Neural progenitor cell (in vitro differentiated cells): ENCODE measurements around the gene XPA. TPM values are rescaled to one million over a fixed set of nuclear protein-coding genes. Genes with fewer than 3 reads are reported as not detected.
A peak's percentile ranks its signal among the peaks of the same experiment; 100 is the strongest.
"Not testable (repeated sequence)": the region's sequence is repeated elsewhere in the genome, so short reads cannot be mapped to it uniquely, and the experiment has no call there.

Experiments used
- DNase-seq: peaks from one replicate; pipeline ENCODE4 v3.0.0-alpha.2; 2016; ENCODE audit warnings: low spot score
- H2AFZ ChIP-seq: fragments of 200-600 bp; sonication (generic); replicated peaks from 2 replicates; pipeline ENCODE4 v1.6.1; 2016; ENCODE audit warnings: antibody characterized with exemption
- H3F3A ChIP-seq: fragments of 200-600 bp; sonication (generic); 2 replicates; pipeline ENCODE4 v1.6.1; 2016; ENCODE audit warnings: antibody characterized with exemption, low read depth
- H3K27ac ChIP-seq: fragments of 200-600 bp; sonication (generic); 2 replicates; pipeline ENCODE4 v1.5.1; 2016; ENCODE audit warnings: mild to moderate bottlenecking
- H3K27me3 ChIP-seq: fragments of 200-600 bp; sonication (generic); 2 replicates; pipeline ENCODE4 v1.6.1; 2016; ENCODE audit warnings: mild to moderate bottlenecking, moderate library complexity
- H3K36me3 ChIP-seq: fragments of 200-600 bp; sonication (generic); 2 replicates; pipeline ENCODE4 v1.5.1; 2016
- H3K4me1 ChIP-seq: fragments of 200-600 bp; sonication (generic); 2 replicates; pipeline ENCODE4 v1.6.1; 2016; ENCODE audit warnings: mixed run types
- H3K4me2 ChIP-seq: fragments of 200-600 bp; sonication (generic); 2 replicates; pipeline ENCODE4 v1.6.1; 2016
- H3K4me3 ChIP-seq: fragments of 200-600 bp; sonication (generic); 2 replicates; pipeline ENCODE4 v1.5.1; 2016
- H3K79me2 ChIP-seq: fragments of 200-600 bp; sonication (generic); 2 replicates; pipeline ENCODE4 v1.6.1; 2016; ENCODE audit warnings: low read depth
- H3K9ac ChIP-seq: fragments of 200-600 bp; sonication (generic); 2 replicates; pipeline ENCODE4 v1.6.1; 2016
- H3K9me3 ChIP-seq: fragments of 200-600 bp; sonication (generic); 2 replicates; pipeline ENCODE4 v1.5.1; 2016; ENCODE audit warnings: low read depth
- H4K20me1 ChIP-seq: fragments of 200-600 bp; sonication (generic); 2 replicates; pipeline ENCODE4 v1.6.1; 2016; ENCODE audit warnings: low read depth
- H3K27ac Mint-ChIP-seq: 3 replicates; pipeline ENCODE4 v1.8.0; 2021; ENCODE audit warnings: mixed read lengths
- H3K27me3 Mint-ChIP-seq: 2 replicates; pipeline ENCODE4 v1.8.0; 2022; ENCODE audit warnings: low read depth, mild to moderate bottlenecking, inconsistent platforms, moderate library complexity, mixed read lengths; ENCODE audit not compliant: insufficient read depth
- H3K36me3 Mint-ChIP-seq: 3 replicates; pipeline ENCODE4 v1.8.0; 2021; ENCODE audit warnings: mixed read lengths
- H3K4me1 Mint-ChIP-seq: 3 replicates; pipeline ENCODE4 v1.8.0; 2021; ENCODE audit warnings: mixed read lengths
- H3K4me3 Mint-ChIP-seq: 3 replicates; pipeline ENCODE4 v1.8.0; 2021; ENCODE audit warnings: mild to moderate bottlenecking, moderate library complexity, mixed read lengths
- H3K9me3 Mint-ChIP-seq: 3 replicates; pipeline ENCODE4 v1.8.0; 2020; ENCODE audit warnings: mixed read lengths
- EZH2 ChIP-seq: fragments of 200-600 bp; sonication (generic); IDR thresholded peaks from 2 replicates; pipeline ENCODE4 v1.6.1; 2017; ENCODE audit warnings: antibody characterized with exemption, mild to moderate bottlenecking, moderate library complexity
- EZH2phosphoT487 ChIP-seq: fragments of 200-600 bp; sonication (generic); IDR thresholded peaks from 2 replicates; pipeline ENCODE4 v1.6.1; 2017; ENCODE audit warnings: antibody characterized with exemption
- total RNA-seq: library from RNA; depleted of rRNA; stranded (reverse); fragments of >200 nt; gene quantifications from 2 replicates; pipeline ENCODE4 v1.2.3, GENCODE V29; 2015; ENCODE audit warnings: low replicate concordance
- TF ChIP-seq, protein P1 (sequence below): fragments of 200-600 bp; sonication (generic); IDR thresholded peaks from 2 replicates; pipeline ENCODE4 v1.5.1; 2017; ENCODE audit warnings: antibody characterized with exemption, mild to moderate bottlenecking

XPA gene
- total RNA-seq, 1 donor from 2014 or later = 9.2 TPM

GRCh38 chr9:97703437-97704344, 6.6 kb upstream of the XPA start:
- H3K4me2 ChIP-seq = no peak overlapping the region
- no peak overlapping the region for H3K27ac Mint-ChIP-seq
- H3K4me3 Mint-ChIP-seq = no peak overlapping the region

GRCh38 chr9:97699824-97700223, 2.7 kb upstream of the XPA start:
- not testable (repeated sequence) for H2AFZ ChIP-seq, H3K36me3 ChIP-seq, H3F3A ChIP-seq, H3K27ac Mint-ChIP-seq, H3K4me1 ChIP-seq, H3K36me3 Mint-ChIP-seq, H3K9ac ChIP-seq, H3K27me3 Mint-ChIP-seq, H3K9me3 Mint-ChIP-seq, H3K27ac ChIP-seq, H3K4me2 ChIP-seq, H3K4me3 Mint-ChIP-seq, H3K9me3 ChIP-seq, H3K4me3 ChIP-seq, DNase-seq
- Histone ChIP-seq H4K20me1 (peaks cover 12% of the 10 kb centered on the region), H3K27me3 (peaks cover 27% of the 10 kb centered on the region), H3K79me2 (peaks cover 15% of the 10 kb centered on the region)
- H3K4me1 Mint-ChIP-seq = peaks cover 34% of the 10 kb centered on the region

More at GRCh38 chr9:97703437-97704344, 6.6 kb upstream of the XPA start:
- no peaks in the 10 kb centered on the region for H3K36me3 ChIP-seq
- no peak overlapping the region for H3K9ac ChIP-seq
- Mint-ChIP-seq H3K36me3 (no peaks in the 10 kb centered on the region), H3K9me3 (no peaks in the 10 kb centered on the region), H3K4me1 (peaks cover 14% of the 10 kb centered on the region), H3K27me3 (no peaks in the 10 kb centered on the region)
- no peak overlapping the region for H2AFZ ChIP-seq
- no peaks in the 10 kb centered on the region for H4K20me1 ChIP-seq
- DNase-seq = no peak
- H3K27ac ChIP-seq = no peak overlapping the region
- H3K4me3 ChIP-seq = no peak overlapping the region
- H3K79me2 ChIP-seq = no peaks in the 10 kb centered on the region
- no peaks in the 10 kb centered on the region for H3K4me1 ChIP-seq
- TF ChIP-seq, protein P1, sequence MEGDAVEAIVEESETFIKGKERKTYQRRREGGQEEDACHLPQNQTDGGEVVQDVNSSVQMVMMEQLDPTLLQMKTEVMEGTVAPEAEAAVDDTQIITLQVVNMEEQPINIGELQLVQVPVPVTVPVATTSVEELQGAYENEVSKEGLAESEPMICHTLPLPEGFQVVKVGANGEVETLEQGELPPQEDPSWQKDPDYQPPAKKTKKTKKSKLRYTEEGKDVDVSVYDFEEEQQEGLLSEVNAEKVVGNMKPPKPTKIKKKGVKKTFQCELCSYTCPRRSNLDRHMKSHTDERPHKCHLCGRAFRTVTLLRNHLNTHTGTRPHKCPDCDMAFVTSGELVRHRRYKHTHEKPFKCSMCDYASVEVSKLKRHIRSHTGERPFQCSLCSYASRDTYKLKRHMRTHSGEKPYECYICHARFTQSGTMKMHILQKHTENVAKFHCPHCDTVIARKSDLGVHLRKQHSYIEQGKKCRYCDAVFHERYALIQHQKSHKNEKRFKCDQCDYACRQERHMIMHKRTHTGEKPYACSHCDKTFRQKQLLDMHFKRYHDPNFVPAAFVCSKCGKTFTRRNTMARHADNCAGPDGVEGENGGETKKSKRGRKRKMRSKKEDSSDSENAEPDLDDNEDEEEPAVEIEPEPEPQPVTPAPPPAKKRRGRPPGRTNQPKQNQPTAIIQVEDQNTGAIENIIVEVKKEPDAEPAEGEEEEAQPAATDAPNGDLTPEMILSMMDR = no peak
- H3K9me3 ChIP-seq = no peaks in the 10 kb centered on the region
- no peaks in the 10 kb centered on the region for H3F3A ChIP-seq
- peaks cover 39% of the 10 kb centered on the region for H3K27me3 ChIP-seq

GRCh38 chr9:97699281-97699680, 2.1 kb upstream of the XPA start:
- H3K4me3 Mint-ChIP-seq, H3K4me2 ChIP-seq, H3K9me3 Mint-ChIP-seq, H3K9ac ChIP-seq, H3K36me3 ChIP-seq, DNase-seq, H3K9me3 ChIP-seq, H3K36me3 Mint-ChIP-seq, H2AFZ ChIP-seq, H3K27me3 Mint-ChIP-seq, H3K27ac Mint-ChIP-seq, H3K27ac ChIP-seq, H3K4me1 ChIP-seq, H3K4me3 ChIP-seq, H3F3A ChIP-seq: not testable (repeated sequence)
- Histone ChIP-seq H4K20me1 (peaks cover 14% of the 10 kb centered on the region), H3K79me2 (peaks cover 21% of the 10 kb centered on the region), H3K27me3 (peaks cover 27% of the 10 kb centered on the region)
- H3K4me1 Mint-ChIP-seq = peaks cover 34% of the 10 kb centered on the region

- no peak for DNase-seq
- Histone ChIP-seq H3K4me1 (peaks cover 10% of the 10 kb centered on the region), H4K20me1 (peaks cover 14% of the 10 kb centered on the region), H2AFZ (no peak overlapping the region), H3K79me2 (peaks cover 25% of the 10 kb centered on the region), H3K27me3 (peaks cover 27% of the 10 kb centered on the region), H3F3A (peaks cover 8% of the 10 kb centered on the region), H3K9me3 (no peaks in the 10 kb centered on the region), H3K36me3 (no peaks in the 10 kb centered on the region), H3K4me2 (no peak overlapping the region), H3K27ac (no peak overlapping the region), H3K4me3 (no peak overlapping the region), H3K9ac (no peak overlapping the region)
- Mint-ChIP-seq H3K4me1 (peaks cover 32% of the 10 kb centered on the region), H3K36me3 (no peaks in the 10 kb centered on the region), H3K4me3 (peak overlapping the region; percentile 52), H3K9me3 (no peaks in the 10 kb centered on the region), H3K27ac (no peak overlapping the region), H3K27me3 (no peaks in the 10 kb centered on the region)
- TF ChIP-seq, protein P1 = no peak
- TF ChIP-seq EZH2phosphoT487 (no peak), EZH2 (no peak)
Observed at GRCh38 chr9:97698865-97699264, 1.7 kb upstream of the XPA start.
